ENCODE data around the gene ACTG2.

GRCh38 chr2:73956218-73956865, 63.5 kb downstream of the ACTG2 start:
- TF ChIP-seq POLR2A (IDR thresholded peaks at IDR 0.05) (no peak), CTCF (IDR thresholded peaks at IDR 0.05) (no peak), POLR2AphosphoS5 (IDR thresholded peaks at IDR 0.05) (no peak), EP300 (IDR thresholded peaks at IDR 0.05) (no peak)
